NT2/D1 (cell line): Measurements from ENCODE around the gene NDUFAF8.

Experiments used
- YY1 ChIP-seq: IDR thresholded peaks from 2 replicates; pipeline ENCODE4 v1.6.1; 2011; ENCODE audit not compliant: insufficient read length, insufficient read depth
- ZNF274 ChIP-seq: IDR thresholded peaks from 2 replicates; pipeline ENCODE4 v1.6.1; 2011; ENCODE audit warnings: mild to moderate bottlenecking, low read depth, low read length

- no peak for TF ChIP-seq YY1
- TF ChIP-seq ZNF274: no peak
These were observed 817 bp downstream of the NDUFAF8 start for GRCh38 chr17:81239714-81240555.
